ENCODE measurements around the gene DLG1.
"Not testable (repeated sequence)": the region's sequence is repeated elsewhere in the genome, so short reads cannot be mapped to it uniquely, and the experiment has no call there.

DNA sequence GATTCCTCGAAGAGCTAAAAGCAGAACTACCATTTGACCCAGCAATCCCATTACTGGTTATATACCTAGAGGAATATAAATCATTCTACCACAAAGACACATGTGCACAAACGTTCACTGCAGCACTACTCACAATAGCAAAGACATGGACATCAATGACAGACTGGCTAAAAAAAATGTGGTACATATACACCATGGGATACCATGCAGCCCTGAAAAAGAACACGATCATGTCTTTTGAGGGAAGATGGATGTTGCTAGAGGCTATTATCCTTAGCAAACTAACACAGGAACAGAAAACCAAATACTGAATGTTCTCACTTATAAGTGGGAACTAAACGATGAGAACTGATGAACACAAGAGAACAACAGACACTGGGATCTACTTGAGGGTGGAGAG is 86.7 kb downstream of the DLG1 start:
- TF ChIP-seq, protein P1, sequence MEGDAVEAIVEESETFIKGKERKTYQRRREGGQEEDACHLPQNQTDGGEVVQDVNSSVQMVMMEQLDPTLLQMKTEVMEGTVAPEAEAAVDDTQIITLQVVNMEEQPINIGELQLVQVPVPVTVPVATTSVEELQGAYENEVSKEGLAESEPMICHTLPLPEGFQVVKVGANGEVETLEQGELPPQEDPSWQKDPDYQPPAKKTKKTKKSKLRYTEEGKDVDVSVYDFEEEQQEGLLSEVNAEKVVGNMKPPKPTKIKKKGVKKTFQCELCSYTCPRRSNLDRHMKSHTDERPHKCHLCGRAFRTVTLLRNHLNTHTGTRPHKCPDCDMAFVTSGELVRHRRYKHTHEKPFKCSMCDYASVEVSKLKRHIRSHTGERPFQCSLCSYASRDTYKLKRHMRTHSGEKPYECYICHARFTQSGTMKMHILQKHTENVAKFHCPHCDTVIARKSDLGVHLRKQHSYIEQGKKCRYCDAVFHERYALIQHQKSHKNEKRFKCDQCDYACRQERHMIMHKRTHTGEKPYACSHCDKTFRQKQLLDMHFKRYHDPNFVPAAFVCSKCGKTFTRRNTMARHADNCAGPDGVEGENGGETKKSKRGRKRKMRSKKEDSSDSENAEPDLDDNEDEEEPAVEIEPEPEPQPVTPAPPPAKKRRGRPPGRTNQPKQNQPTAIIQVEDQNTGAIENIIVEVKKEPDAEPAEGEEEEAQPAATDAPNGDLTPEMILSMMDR (IDR thresholded peaks at IDR 0.05) = not testable (repeated sequence)
- TF ChIP-seq POLR2A (IDR thresholded peaks at IDR 0.05); POLR2AphosphoS5 (IDR thresholded peaks at IDR 0.05; ENCODE audit: insufficient read depth in 1 of 2, low read depth in 1 of 2): not testable (repeated sequence)
